Smooth muscle cell of the brain vasculature (primary cell): Measurements from ENCODE around the gene LTBP2.

ENCODE experiments used
- DNase-seq: peaks from one replicate; pipeline ENCODE4 v3.0.0-alpha.2; 2012; ENCODE audit warnings: low read depth, low spot score

The LTBP2 gene

GRCh38 chr14:74573421-74574089 is 38.5 kb downstream of the LTBP2 start:
- no peak for DNase-seq

GRCh38 chr14:74572726-74573301 is 39.2 kb downstream of the LTBP2 start:
- no peak for DNase-seq

- DNase-seq, result peak; percentile 82
These were observed 39.9 kb downstream of the LTBP2 start for GRCh38 chr14:74571901-74572725.

- no peak for DNase-seq
These were observed 40.6 kb downstream of the LTBP2 start for GRCh38 chr14:74571441-74571841.

GRCh38 chr14:74570696-74571095 is 41.3 kb downstream of the LTBP2 start:
- DNase-seq, result no peak

GRCh38 chr14:74569806-74570591 is 42.0 kb downstream of the LTBP2 start:
- no peak for DNase-seq

- DNase-seq, result no peak
These were observed 42.6 kb downstream of the LTBP2 start for GRCh38 chr14:74569387-74569786.

GRCh38 chr14:74568911-74569310 is 43.1 kb downstream of the LTBP2 start:
- DNase-seq, result no peak

- no peak for DNase-seq
These were observed 43.7 kb downstream of the LTBP2 start for GRCh38 chr14:74568380-74568649.

- no peak for DNase-seq
These were observed 44.2 kb downstream of the LTBP2 start for GRCh38 chr14:74567646-74568379.

- no peak for DNase-seq
These were observed 44.8 kb downstream of the LTBP2 start for GRCh38 chr14:74567219-74567618.

GRCh38 chr14:74566174-74567141 is 45.6 kb downstream of the LTBP2 start:
- DNase-seq, result no peak

GRCh38 chr14:74563586-74564159 is 48.4 kb downstream of the LTBP2 start:
- no peak for DNase-seq

- DNase-seq, result peak; percentile 90
These were observed 48.8 kb downstream of the LTBP2 start for GRCh38 chr14:74563233-74563585.

GRCh38 chr14:74562515-74563232 is 49.4 kb downstream of the LTBP2 start:
- DNase-seq, result no peak

- DNase-seq, result no peak
These were observed 53.4 kb downstream of the LTBP2 start for GRCh38 chr14:74558655-74559054.

GRCh38 chr14:74557691-74558090 is 54.3 kb downstream of the LTBP2 start:
- DNase-seq, result no peak

- DNase-seq, result no peak
These were observed 56.5 kb downstream of the LTBP2 start for GRCh38 chr14:74555476-74556050.

- DNase-seq, result no peak
These were observed 57.2 kb downstream of the LTBP2 start for GRCh38 chr14:74554742-74555362.
